ENCODE data around the gene SFMBT1.

DNA sequence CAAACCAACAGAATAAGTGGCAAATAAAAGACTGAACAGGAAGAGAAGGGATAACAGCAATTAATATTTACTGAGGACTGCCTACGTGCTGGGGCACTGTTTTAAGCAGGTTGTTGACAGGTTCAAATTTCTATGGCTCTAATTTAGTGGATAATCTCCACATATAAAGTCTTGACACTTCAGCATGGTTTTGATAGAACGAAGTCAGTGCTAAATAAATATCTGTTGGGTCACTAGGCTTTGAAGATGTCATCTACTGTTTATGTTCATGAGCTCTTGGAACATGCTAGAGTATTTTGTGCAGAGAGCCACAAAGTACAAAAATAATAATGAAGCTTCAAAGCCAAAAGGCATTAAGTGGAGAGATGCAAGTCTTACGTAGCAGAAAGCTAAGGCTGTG is 74.0 kb downstream of the SFMBT1 start:
- TF ChIP-seq, protein P1, sequence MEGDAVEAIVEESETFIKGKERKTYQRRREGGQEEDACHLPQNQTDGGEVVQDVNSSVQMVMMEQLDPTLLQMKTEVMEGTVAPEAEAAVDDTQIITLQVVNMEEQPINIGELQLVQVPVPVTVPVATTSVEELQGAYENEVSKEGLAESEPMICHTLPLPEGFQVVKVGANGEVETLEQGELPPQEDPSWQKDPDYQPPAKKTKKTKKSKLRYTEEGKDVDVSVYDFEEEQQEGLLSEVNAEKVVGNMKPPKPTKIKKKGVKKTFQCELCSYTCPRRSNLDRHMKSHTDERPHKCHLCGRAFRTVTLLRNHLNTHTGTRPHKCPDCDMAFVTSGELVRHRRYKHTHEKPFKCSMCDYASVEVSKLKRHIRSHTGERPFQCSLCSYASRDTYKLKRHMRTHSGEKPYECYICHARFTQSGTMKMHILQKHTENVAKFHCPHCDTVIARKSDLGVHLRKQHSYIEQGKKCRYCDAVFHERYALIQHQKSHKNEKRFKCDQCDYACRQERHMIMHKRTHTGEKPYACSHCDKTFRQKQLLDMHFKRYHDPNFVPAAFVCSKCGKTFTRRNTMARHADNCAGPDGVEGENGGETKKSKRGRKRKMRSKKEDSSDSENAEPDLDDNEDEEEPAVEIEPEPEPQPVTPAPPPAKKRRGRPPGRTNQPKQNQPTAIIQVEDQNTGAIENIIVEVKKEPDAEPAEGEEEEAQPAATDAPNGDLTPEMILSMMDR (IDR thresholded peaks at IDR 0.05; ENCODE audit: insufficient read depth, low read length, poor library complexity, severe bottlenecking): no peak
- TF ChIP-seq EZH2phosphoT487 (conservative IDR thresholded peaks at IDR 0.05; ENCODE audit: low read length): no peak

Measured in SU-DHL-6 (cell line).